Measurements from ENCODE around the gene APOBEC3F.
A peak's percentile ranks its signal among the peaks of the same experiment; 100 is the strongest.
"Not testable (repeated sequence)": the region's sequence is repeated elsewhere in the genome, so short reads cannot be mapped to it uniquely, and the experiment has no call there.

APOBEC3F gene

GRCh38 chr22:39055658-39056057 is 15.0 kb downstream of the APOBEC3F start:
- DNase-seq (ENCODE audit: low spot score): no peak
- POLR2A ChIA-PET (ENCODE audit: low non-redundant PET): no interaction called here

DNA sequence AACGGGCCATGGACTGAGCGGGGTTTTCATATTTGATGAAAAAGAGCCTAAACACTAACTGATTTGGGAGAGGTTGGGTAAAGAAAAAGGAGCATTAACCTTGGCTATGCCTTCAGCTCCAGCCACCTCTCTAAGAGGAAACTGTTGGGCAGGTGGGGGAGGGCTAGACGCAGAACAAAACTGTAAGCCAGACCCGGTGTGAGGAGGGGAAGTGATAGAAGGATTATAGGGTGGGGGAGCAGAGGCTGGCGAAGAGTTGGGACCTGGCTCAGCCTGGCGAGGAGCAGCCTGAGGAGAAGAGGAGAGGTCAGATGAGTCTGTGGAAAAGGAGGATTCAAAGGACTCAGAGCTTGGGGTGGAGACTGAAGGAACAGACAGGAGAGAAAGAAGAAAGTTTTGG is 20.6 kb downstream of the APOBEC3F start:
- CTCF ChIA-PET: interaction anchor here (0.6 kb wide), 1 partner anchor 250 kb away, joined by 3 read pairs; no protein-coding TSS in a partner anchor
- DNase-seq (ENCODE audit: low spot score); H3K27ac ChIP-seq; POLR2A ChIA-PET (ENCODE audit: low non-redundant PET): not testable (repeated sequence)

More at GRCh38 chr22:39055658-39056057, 15.0 kb downstream of the APOBEC3F start:
- H3K27ac ChIP-seq: no peak overlapping the region
- no peak for TF ChIP-seq CTCF (conservative IDR thresholded peaks at IDR 0.05; ENCODE audit: low read depth)
- CTCF ChIA-PET: no interaction called here

- CTCF ChIA-PET; H3K27ac ChIP-seq; POLR2A ChIA-PET (ENCODE audit: low non-redundant PET); DNase-seq (ENCODE audit: low spot score): not testable (repeated sequence)
Observed at GRCh38 chr22:39061951-39062350, 21.3 kb downstream of the APOBEC3F start.

GRCh38 chr22:39063904-39064303 is 23.2 kb downstream of the APOBEC3F start:
- CTCF ChIA-PET: interaction anchor here (0.6 kb wide), 1 partner anchor 1130 kb away, joined by 3 read pairs; no protein-coding TSS in a partner anchor
- POLR2A ChIA-PET (ENCODE audit: low non-redundant PET); H3K27ac ChIP-seq: not testable (repeated sequence)

DNA sequence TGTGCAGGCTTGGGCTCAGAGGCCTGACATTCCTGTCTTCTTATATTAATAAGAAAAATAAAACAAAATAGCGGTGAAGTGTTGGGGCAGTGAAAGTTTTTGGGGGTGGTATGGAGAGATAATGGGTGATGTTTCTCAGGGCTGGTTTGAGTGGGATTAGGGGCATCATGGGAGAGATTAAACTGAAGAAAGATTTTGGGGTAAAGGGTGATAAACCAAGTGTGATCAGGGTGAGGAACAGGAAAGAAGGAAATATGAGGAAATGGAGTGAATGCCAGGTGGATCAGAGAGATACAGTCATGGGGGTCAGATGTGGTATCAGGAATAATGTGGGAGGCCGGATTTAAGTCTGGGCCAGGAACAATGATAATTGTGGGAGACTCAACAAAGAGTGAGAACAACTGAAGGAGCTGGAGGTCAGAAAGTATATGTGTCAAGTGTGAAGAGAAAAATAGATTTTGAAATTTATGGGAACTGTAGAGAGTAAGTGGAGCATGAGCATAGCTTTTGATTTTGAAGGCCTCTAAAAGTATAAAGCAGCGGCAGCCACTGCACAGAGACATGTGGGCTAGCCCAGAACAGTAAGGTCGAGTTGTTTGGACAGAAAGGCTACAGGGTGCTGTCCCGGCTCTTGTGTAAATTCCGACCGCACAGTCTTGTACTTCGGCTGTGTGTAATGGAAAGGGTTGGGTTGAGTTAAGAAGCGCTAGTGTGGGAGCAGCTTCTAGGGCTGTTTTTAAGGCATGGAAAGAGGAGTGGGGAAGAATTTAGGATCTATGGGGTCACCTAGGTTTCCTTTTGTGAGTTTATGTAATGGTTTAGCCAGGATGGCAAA is 26.0 kb downstream of the APOBEC3F start:
- H3K27ac ChIP-seq; POLR2A ChIA-PET (ENCODE audit: low non-redundant PET); DNase-seq (ENCODE audit: low spot score): not testable (repeated sequence)
- CTCF ChIA-PET: interaction anchor here (0.6 kb wide), 1 partner anchor 74 kb away, joined by 5 read pairs; no protein-coding TSS in a partner anchor

More at GRCh38 chr22:39063904-39064303, 23.2 kb downstream of the APOBEC3F start:
- not testable (repeated sequence) for DNase-seq (ENCODE audit: low spot score)

- ChIA-PET POLR2A (ENCODE audit: low non-redundant PET) (no interaction called here), CTCF (no interaction called here)
- no peak for TF ChIP-seq CTCF (conservative IDR thresholded peaks at IDR 0.05; ENCODE audit: low read depth)
- no peak overlapping the region for H3K27ac ChIP-seq
- DNase-seq (ENCODE audit: low spot score): no peak
Observed at GRCh38 chr22:39068033-39068785, 27.5 kb downstream of the APOBEC3F start.

GRCh38 chr22:39070186-39070585 is 29.5 kb downstream of the APOBEC3F start:
- ChIA-PET POLR2A (ENCODE audit: low non-redundant PET) (no interaction called here), CTCF (no interaction called here)
- no peak overlapping the region for H3K27ac ChIP-seq

DNA sequence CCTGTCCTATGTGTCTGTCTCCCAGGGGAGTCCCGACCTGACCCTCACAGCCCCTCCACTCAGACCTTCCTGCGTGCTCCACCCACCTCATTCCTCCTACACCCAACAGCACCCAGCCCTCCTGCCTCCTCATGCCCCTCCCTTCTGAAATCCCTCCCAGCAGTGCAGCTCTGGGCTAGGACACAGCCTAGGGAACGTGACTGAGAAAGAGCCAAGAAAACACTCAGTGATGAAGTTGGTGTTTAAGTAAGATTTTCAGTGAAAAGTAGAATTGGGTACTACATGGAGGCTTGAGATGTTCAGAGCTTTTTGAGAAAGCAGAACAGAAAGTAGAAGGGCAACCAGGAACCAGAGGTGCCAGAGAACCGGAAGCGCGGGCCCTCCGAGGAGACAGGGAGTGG is 31.9 kb downstream of the APOBEC3F start:
- H3K27ac ChIP-seq; POLR2A ChIA-PET (ENCODE audit: low non-redundant PET); CTCF ChIA-PET; DNase-seq (ENCODE audit: low spot score): not testable (repeated sequence)

More at GRCh38 chr22:39070186-39070585, 29.5 kb downstream of the APOBEC3F start:
- TF ChIP-seq CTCF (conservative IDR thresholded peaks at IDR 0.05; ENCODE audit: low read depth): no peak
- no peak for DNase-seq (ENCODE audit: low spot score)

DNA sequence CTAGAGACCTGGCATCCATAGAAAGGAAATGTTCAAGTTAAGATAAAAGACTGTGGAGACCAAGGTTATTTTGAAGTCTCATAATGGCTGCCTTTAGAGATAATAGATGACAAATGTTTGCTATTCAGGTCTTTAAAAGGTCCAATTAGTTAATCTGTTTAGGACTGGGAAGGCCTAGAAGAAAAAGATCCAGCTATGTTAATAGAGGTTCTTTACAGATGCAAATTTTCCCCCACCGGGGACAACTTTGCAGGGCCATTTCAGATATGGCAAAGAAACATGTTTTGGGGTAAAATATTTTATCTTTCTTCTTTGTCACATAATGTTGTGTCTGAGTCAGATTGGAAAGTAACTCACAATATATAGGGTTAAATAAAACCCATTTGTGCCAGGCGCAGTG is 33.3 kb downstream of the APOBEC3F start:
- ChIA-PET POLR2A (ENCODE audit: low non-redundant PET) (no interaction called here), CTCF (no interaction called here)
- no peak for TF ChIP-seq CTCF (conservative IDR thresholded peaks at IDR 0.05; ENCODE audit: low read depth)
- DNase-seq (ENCODE audit: low spot score): no peak
- no peak overlapping the region for H3K27ac ChIP-seq

- H3K27ac ChIP-seq; CTCF ChIA-PET; POLR2A ChIA-PET (ENCODE audit: low non-redundant PET): not testable (repeated sequence)
Observed at GRCh38 chr22:39076155-39077025, 35.7 kb downstream of the APOBEC3F start.

DNA sequence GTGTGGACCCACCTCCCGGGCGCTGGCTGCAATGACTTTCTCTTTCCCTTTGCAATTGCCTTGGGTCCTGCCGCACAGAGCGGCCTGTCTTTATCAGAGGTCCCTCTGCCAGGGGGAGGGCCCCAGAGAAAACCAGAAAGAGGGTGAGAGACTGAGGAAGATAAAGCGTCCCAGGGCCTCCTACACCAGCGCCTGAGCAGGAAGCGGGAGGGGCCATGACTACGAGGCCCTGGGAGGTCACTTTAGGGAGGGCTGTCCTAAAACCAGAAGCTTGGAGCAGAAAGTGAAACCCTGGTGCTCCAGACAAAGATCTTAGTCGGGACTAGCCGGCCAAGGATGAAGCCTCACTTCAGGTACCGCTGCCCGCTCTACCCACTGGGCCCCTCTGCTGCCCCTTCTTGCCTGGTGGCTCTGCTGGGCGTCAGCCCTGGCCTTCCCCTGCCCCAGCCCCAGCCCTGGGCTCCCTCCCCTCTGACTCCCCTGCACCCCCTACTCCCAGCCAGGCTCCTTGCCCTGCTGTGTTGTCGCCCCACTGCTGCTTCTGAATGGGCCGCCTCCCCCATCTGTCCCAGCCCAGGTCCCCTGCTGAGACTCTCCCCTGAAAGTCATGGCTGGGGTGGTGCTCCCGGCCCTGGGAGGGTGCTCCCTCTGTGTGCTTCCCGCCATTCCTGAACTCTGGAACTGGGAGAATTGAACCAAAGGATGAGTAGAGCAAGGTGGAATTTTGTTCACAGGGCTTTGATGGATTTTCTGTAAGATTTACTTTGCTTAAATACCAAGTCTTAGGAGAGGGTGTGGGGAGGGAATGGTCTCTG is 36.6 kb downstream of the APOBEC3F start, which contains the start of gene APOBEC3G:
TSS of gene APOBEC3G (plus strand) at position 250 of the 815 bp plus-strand sequence. CDS start at position 337, 87 bp downstream.
- peak within 1 kb of the TSS; percentile 21; the same call in 1 of the 2 replicates for H3K27ac ChIP-seq
- POLR2A ChIA-PET (ENCODE audit: low non-redundant PET); CTCF ChIA-PET; DNase-seq (ENCODE audit: low spot score): not testable (repeated sequence)

More at GRCh38 chr22:39076155-39077025, 35.7 kb downstream of the APOBEC3F start:
- DNase-seq (ENCODE audit: low spot score): not testable (repeated sequence)

Data from RWPE1 (cell line).